ENCODE data around the gene CADPS. TPM values are rescaled to one million over a fixed set of nuclear protein-coding genes. Genes with fewer than 3 reads are reported as not detected.

The CADPS gene
- total RNA-seq, 1 donor = 3.7 TPM

DNA sequence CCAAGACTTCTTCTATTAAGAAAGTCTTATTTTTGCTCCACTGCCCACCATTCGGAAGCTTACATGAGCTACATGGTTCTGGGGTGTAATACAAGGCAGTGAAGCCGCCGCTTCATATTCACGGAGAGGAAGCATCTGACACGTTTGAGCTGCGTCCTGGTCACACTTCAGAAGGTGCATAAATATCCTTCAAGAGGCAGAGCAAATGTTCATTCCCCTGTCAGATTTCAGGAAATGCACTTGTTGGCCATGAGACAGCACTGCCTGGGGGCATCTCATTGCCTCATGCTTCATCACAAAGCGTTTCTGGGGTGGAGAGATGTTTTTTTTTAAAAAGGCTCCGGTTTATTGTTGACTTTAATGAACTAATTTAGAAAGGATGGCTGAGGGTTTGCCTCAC is 119.9 kb downstream of the CADPS start:
- H3K4me3 ChIP-seq (ENCODE audit: low read depth, low read length) = no peak overlapping the region
- no peak for TF ChIP-seq CTCF (IDR thresholded peaks at IDR 0.05; ENCODE audit: insufficient read depth, low read length)
- DNase-seq (ENCODE audit: low read depth) = no peak

- TF ChIP-seq CTCF (IDR thresholded peaks at IDR 0.05; ENCODE audit: insufficient read depth, low read length) = no peak
- no peak for DNase-seq (ENCODE audit: low read depth)
- no peak overlapping the region for H3K4me3 ChIP-seq (ENCODE audit: low read depth, low read length)
Measured at GRCh38 chr3:62749657-62750056, 125.6 kb downstream of the CADPS start.

- DNase-seq (ENCODE audit: low read depth) = no peak
- TF ChIP-seq CTCF (IDR thresholded peaks at IDR 0.05; ENCODE audit: insufficient read depth, low read length) = no peak
- H3K4me3 ChIP-seq (ENCODE audit: low read depth, low read length) = no peak overlapping the region
Measured at GRCh38 chr3:62749130-62749529, 126.1 kb downstream of the CADPS start.

- H3K4me3 ChIP-seq (ENCODE audit: low read depth, low read length) = no peak overlapping the region
- no peak for TF ChIP-seq CTCF (IDR thresholded peaks at IDR 0.05; ENCODE audit: insufficient read depth, low read length)
- DNase-seq (ENCODE audit: low read depth) = no peak
Measured at GRCh38 chr3:62737449-62737848, 137.8 kb downstream of the CADPS start.

GRCh38 chr3:62735510-62735909 is 139.7 kb downstream of the CADPS start:
- no peak overlapping the region for H3K4me3 ChIP-seq (ENCODE audit: low read depth, low read length)
- TF ChIP-seq CTCF (IDR thresholded peaks at IDR 0.05; ENCODE audit: insufficient read depth, low read length) = no peak
- no peak for DNase-seq (ENCODE audit: low read depth)

GRCh38 chr3:62732183-62732904 is 142.9 kb downstream of the CADPS start:
- no peak for DNase-seq (ENCODE audit: low read depth)
- H3K4me3 ChIP-seq (ENCODE audit: low read depth, low read length) = no peak overlapping the region
- TF ChIP-seq CTCF (IDR thresholded peaks at IDR 0.05; ENCODE audit: insufficient read depth, low read length) = no peak

DNA sequence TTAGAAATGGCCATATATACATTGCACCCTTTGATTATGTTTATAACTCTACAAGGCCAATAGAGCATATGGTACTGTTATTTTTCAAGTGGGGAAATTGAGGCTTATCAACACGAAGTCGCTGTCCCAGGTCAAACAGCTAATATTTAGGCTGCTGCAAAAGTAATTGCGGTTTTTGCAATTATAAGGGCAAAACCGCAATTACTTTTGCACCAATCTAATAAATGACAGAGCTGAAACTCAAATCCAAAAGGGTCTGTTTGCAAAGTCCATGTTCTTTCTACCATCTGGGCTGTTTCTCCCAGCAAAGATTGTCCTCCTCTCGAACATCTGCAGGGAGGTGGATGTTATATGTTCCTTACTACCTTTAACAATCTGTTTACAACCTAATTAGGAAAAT is 147.2 kb downstream of the CADPS start:
- TF ChIP-seq CTCF (IDR thresholded peaks at IDR 0.05; ENCODE audit: insufficient read depth, low read length) = no peak
- no peak for DNase-seq (ENCODE audit: low read depth)
- no peak overlapping the region for H3K4me3 ChIP-seq (ENCODE audit: low read depth, low read length)

Measured in fibroblast of the aortic adventitia (primary cell).